GM19452 (cell line): ENCODE results near the gene GNA14.

Source experiments
- ATAC-seq: cut with Tn5 transposase; IDR thresholded peaks from one replicate; pipeline ENCODE4 v1.9.1; 2021; ENCODE audit not compliant: unreplicated experiment

The GNA14 gene

DNA sequence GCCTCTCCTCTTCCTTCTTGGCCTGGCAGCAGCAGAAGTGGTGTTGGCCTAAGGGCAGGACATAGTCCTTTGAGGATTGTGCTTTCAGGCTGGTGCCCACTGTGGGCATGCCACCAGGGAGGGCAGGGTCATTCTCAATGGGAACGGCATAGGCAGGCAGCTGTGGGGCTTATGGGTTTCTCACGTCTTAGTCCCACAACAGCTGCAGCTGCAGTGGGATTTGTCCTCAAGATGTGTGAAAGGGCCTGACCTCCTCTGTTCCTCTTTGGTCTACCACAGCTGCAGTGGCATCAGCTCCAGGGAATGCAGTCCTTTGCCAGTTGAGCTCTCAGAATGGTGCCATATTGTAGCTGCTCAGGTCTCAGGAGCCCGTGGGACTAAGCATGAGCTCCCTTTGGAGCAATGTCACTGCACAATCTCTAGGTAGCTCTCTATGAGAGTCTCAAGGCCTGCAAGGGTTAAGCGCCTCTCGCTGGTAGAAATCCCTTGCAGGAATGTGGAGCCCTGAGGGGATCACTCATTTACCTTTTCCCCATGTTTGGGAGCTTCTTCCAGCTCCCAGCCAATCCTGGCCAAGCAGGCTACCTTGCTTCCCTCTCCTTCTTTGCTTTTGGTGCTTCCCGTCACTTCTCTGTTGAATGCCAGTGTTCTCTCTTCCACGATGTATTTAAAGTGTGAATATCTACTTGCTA lies 104.8 kb downstream of the GNA14 start:
- ATAC-seq, result no peak

DNA sequence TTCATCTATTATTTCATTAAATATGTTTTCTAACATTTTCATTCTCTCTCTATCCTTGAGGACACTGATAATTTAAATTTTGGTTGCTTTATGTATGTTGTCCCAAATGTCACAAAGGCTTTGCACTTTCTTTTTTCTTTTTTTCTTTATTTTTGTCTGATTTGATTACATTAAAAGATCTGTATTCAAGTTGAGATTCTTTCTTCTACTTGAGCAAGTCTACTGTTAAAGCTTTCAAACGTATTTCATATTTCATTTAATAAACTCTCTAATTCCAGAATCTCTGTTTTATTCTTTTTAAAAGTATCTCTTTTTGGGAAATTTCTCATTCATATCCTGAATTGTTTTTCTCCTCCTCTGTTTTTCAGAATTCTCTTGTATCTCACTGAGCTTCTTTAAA lies 106.5 kb downstream of the GNA14 start:
- ATAC-seq, result no peak

DNA sequence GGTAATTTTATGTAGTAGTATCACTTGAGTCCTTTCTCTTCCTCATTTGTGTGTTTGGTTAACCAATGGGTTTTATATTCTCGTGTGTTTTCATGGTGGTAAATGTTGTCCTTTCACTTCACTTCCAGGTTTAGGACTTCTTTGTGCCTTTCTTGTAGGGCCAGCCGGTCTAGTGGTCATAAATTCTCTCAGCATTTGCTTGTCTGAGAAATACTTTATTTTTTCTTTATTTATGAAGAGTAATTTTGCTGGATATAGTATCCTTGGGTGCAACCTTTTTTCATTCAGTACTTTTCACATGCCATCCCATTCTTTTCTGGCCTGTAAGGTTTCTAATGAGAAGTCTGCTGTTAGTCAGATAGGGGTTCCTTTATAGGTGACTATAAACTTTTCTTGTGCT lies 107.1 kb downstream of the GNA14 start:
- ATAC-seq, result no peak

GRCh38 chr9:77534376-77535057 lies 113.6 kb downstream of the GNA14 start:
- no peak for ATAC-seq

GRCh38 chr9:77533671-77534070 lies 114.5 kb downstream of the GNA14 start:
- ATAC-seq, result no peak

DNA sequence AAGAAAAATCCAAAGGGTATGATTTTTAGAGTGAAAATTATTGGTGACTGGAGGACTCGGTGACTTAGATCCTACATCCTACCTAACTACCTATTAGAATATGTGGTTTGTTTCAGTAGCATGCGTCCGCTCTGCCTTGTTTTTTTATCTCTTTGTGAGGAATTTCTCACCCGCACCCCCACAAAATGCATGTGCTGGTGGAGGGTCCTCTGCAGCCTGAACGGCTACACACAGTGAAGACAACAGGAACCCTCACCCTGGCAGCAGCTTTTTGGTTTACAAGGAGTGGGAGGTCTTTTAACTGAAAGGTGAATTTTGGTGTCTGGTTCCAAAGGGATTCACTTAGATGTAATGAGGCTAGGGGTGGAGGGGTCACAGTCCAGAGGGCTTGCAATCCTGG lies 115.5 kb downstream of the GNA14 start:
- ATAC-seq, result no peak

- ATAC-seq, result no peak
These were observed 116.7 kb downstream of the GNA14 start for GRCh38 chr9:77531400-77531799.

GRCh38 chr9:77523891-77524290 lies 124.2 kb downstream of the GNA14 start:
- no peak for ATAC-seq

DNA sequence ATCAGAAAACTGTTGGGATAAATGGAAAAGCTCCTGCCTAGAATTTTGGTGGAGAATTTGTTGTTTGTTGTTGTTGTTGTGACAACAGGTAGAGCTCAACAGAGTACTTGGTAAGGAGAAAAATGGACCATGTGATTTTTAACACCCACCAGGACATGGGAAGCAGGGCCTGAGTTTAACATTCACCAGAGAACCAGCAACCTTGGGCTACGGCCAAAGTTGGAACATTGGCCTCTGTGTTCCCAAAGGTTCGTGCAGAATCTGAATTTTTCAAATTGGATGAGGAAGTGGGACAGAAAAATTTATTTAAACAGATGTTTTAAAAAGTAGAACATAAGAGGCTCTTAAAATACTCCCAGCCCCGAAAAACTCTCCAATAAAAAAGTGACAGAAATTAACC lies 127.0 kb downstream of the GNA14 start:
- no peak for ATAC-seq

- no peak for ATAC-seq
These were observed 129.4 kb downstream of the GNA14 start for GRCh38 chr9:77518688-77519087.

- ATAC-seq, result no peak
These were observed 131.3 kb downstream of the GNA14 start for GRCh38 chr9:77516781-77517180.

DNA sequence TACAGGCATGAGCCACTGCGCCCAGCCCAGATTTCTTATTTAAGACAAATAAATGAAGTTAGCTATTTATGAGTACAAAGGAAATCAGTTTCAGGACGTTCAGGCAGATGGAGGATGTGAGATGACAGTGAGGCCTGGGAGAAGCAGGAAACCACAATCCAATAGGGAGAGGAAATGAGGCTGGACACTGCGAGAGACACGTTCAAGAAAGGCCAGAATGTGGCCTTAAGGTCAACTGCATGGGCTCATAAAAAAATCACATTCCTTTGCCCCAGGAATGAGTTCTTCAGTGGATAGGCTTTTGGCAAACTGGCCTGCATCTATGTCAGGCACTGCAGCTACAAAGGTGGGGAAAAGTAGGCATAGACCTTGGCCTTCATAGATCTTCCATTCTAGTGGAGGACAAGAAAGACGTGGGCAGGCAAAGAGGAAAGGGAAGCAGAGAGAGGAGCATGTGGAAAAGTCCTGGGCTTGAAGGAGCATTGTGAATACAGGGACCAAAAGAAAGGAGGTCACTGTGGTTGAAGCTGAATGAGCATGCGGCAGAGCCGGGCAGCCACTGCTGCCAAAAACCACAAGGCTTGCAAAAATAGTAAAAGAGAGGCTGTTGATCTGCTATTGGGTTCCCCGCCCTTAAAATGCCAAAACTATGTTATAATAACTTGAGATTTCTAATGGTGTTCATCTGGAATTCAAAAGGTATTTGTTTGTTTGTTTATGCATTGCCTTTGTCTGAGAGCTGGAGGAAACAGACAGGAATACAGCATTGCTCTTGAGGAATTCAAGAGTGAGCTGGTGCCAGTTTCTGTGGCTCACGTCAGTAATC lies 133.0 kb downstream of the GNA14 start:
- no peak for ATAC-seq

GRCh38 chr9:77513457-77513856 lies 134.7 kb downstream of the GNA14 start:
- no peak for ATAC-seq

- ATAC-seq, result no peak
These were observed 135.2 kb downstream of the GNA14 start for GRCh38 chr9:77512876-77513275.

DNA sequence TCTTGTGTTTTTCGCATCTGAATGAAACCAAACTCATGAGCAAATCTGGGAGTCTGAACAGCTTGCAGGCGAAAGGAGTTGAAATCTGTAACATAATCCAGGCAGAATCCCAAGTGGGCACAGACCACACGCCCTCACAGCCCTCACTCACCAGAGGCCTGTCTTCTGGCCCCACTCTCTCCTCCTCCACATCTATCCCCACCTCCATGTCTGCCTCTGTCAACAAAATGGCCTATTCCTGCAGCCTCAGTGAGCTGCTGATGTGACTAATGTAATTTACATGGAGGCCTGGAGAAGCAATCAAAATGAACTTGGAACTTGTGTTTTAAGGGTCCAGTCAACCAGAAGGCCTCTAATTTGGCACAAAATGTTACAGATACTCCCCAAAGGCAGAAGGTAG lies 136.6 kb downstream of the GNA14 start:
- ATAC-seq, result no peak

GRCh38 chr9:77510666-77511065 lies 137.5 kb downstream of the GNA14 start:
- no peak for ATAC-seq

DNA sequence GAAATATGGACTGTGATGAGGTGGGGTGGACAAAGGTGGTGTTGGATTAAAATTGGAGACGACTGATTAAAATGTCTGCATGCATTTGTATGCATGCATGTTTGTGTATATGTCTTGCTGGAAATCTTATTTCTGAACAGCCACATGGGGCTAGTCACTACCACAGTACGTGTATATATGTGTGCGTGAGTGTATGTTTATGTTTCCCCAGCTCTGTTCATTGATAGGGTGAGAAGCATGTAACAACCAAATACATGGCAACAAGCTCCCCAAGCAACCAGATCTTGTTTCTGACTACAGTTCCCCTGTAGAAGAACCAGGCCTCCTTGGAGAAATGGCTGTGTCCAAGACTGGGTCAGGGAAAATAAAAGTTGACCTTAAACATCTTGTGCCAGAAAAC lies 139.7 kb downstream of the GNA14 start:
- ATAC-seq, result no peak

- no peak for ATAC-seq
These were observed 140.7 kb downstream of the GNA14 start for GRCh38 chr9:77507212-77507961.

GRCh38 chr9:77505232-77505631 lies 142.9 kb downstream of the GNA14 start:
- no peak for ATAC-seq

DNA sequence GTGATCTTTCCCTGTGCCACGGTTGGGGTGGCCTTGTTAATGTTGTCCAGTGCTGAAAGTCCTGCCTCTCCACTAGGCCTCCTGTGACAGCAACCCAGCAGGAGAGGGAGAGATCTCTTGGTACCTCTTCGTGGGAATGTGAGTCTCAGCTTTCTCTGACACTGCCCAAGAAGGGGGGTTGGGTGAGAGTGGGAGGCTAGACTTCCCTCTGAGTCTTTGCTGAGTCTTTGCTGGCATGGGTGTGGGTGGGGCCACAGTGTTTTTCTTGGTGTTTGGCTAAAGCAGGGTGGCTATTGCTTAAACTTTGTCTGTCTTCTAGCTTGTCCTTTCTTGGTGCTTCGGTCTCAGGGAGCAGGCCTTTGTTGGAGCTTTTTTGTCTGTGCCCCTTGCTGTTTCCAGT lies 145.6 kb downstream of the GNA14 start:
- no peak for ATAC-seq

DNA sequence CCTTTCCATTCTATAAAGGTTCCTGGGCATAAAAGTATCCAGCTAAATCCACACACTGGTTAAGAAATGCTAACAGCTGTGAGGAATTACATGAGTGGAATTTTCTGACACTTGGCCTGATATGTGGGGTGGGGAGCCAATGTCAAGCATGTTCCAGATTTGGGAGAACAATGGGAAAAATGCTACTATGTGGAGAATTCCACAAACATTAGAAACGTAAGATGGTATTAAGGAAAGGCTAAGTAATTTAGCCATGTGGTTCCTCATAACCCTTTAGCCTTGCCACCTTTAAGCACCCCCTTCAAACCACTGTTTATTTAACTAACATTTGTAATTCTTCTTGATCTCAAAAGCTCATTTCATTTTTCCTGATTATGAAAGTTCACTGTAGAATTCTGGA lies 149.2 kb downstream of the GNA14 start:
- ATAC-seq, result no peak
